Thymus (tissue), 11 donors: ENCODE data around the gene GLRA1. TPM values are rescaled to one million over a fixed set of nuclear protein-coding genes. Genes with fewer than 3 reads are reported as not detected.

ENCODE experiments used
- DNase-seq, 9 donors: peaks; one replicate each; pipeline ENCODE4 v3.0.0-alpha.2; 2013; ENCODE audit warnings: low spot score in 9 of 9, low read depth in 6 of 9, missing footprints in 1 of 9
- H3K27ac ChIP-seq, 2 donors: one replicate each; pipeline ENCODE4 v1.5.1; 2013; ENCODE audit warnings: control low read depth in 1 of 2, low read depth in 1 of 2, low read length in 1 of 2, mild to moderate bottlenecking in 1 of 2, moderate library complexity in 1 of 2
- H3K27me3 ChIP-seq, 2 donors: one replicate each; pipeline ENCODE4 v1.5.1; 2013; ENCODE audit warnings: low read length in 1 of 2; ENCODE audit not compliant: control insufficient read depth in 2 of 2, insufficient read depth in 1 of 2
- H3K36me3 ChIP-seq, 2 donors: one replicate each; pipeline ENCODE4 v1.5.1; 2013; ENCODE audit warnings: low read length in 1 of 2, mild to moderate bottlenecking in 1 of 2, moderate library complexity in 1 of 2; ENCODE audit not compliant: control insufficient read depth in 2 of 2, insufficient read depth in 2 of 2
- H3K4me1 ChIP-seq, 2 donors: one replicate each; pipeline ENCODE4 v1.5.1; 2013; ENCODE audit warnings: low read length in 2 of 2; ENCODE audit not compliant: control insufficient read depth in 2 of 2, insufficient read depth in 2 of 2
- H3K4me3 ChIP-seq, 2 donors: one replicate each; pipeline ENCODE4 v1.5.1; 2013; ENCODE audit warnings: low read length in 2 of 2, control low read depth in 1 of 2, mild to moderate bottlenecking in 1 of 2
- H3K9me3 ChIP-seq, 2 donors: one replicate each; pipeline ENCODE4 v1.5.1; 2013; ENCODE audit warnings: low read length in 1 of 2, mild to moderate bottlenecking in 1 of 2; ENCODE audit not compliant: control insufficient read depth in 2 of 2, insufficient read depth in 1 of 2
- WGBS: extraction: QIAGEN DNeasy Blood & Tissue Kit; methylation state at CpG from one replicate; pipeline ENCODE4 v1.1.7; 2013; 5-methylcytosine and 5-hydroxymethylcytosine counted together
- polyA plus RNA-seq: library from polyadenylated mRNA; stranded (reverse); fragments of 200-250 nt; gene quantifications from one replicate; pipeline ENCODE4 v1.2.3, GENCODE V29; 2013
- total RNA-seq: library from RNA; stranded (reverse); fragments of 120-200 nt; gene quantifications from one replicate; pipeline ENCODE4 v1.2.4, GENCODE V29; 2013
- donor health status: healthy.

GLRA1 gene
- total and polyA plus RNA-seq, 2 donors, result not detected

- whole genome bisulfite sequencing, result 56% methylated on average over 3 of the region's 3 CpGs
- Histone ChIP-seq H3K4me3 (no peak overlapping the region), H3K27ac (no peak overlapping the region), H3K4me1 (no peaks in the 10 kb centered on the region), H3K36me3 (no peaks in the 10 kb centered on the region), H3K27me3 (peaks cover 0 to 10% of the 10 kb centered on the region in 2 donors), H3K9me3 (no peaks in the 10 kb centered on the region)
- DNase-seq, result no peak
Measured at GRCh38 chr5:151926188-151926587, 1.5 kb upstream of the GLRA1 start.

DNA sequence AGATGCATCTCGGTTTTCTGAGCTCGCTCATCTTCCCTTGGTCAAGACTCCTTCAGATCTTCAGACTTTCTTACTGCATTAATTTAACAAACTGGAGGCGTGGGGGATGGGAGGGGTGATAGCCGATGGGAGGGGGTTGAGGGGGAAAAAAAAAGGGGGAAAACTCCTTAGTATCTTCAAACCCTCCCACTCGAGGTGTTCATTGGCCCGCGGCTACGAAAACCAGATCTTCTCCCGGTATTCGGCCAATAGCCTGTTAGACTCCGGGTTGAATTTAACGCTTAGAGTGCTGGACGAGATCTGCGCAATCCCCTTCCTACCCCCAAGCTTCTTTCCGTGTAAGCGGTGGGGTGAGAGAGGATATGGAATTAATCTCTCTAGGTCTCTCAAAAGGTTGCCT, 689 bp upstream of the GLRA1 start:
- H3K27ac ChIP-seq, result no peak overlapping the region
- H3K4me1 ChIP-seq, result no peaks in the 10 kb centered on the region
- H3K27me3 ChIP-seq, result peaks cover 0 to 10% of the 10 kb centered on the region in 2 donors
- no peaks in the 10 kb centered on the region for H3K36me3 ChIP-seq
- WGBS, result 17% methylated on average over 16 of the region's 16 CpGs
- H3K9me3 ChIP-seq, result no peaks in the 10 kb centered on the region
- H3K4me3 ChIP-seq, result no peak overlapping the region
- DNase-seq, result no peak

DNA sequence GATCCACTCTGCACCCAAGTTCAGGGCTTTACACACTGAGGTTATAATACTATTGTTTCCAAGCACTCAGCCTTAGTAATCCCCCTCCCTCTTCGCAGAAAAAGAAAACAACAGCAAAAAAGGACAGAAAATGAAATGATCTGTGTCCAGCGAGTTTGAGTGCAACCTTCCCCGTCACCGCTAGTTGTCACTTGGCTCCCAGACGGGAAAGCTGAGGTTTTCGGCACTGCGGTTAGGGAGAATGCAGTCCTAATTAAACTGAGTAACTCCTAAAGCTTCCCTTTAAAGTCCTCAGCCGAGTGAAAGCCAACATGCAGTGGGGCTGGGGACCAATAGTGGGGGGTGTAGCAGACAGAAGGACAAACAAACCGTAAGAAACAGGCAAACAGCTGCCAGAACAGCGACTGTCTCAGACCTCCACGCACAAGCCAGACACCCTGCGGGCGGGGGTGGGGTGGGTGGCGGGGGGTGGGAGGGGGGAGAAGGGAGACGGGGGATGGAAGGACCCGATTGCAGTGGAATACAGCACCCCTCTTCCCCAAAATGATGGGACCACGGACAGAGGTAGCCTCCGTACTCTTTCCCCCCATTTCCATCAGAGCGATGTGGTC, 680 bp downstream of the GLRA1 start:
- no peak for DNase-seq

DNA sequence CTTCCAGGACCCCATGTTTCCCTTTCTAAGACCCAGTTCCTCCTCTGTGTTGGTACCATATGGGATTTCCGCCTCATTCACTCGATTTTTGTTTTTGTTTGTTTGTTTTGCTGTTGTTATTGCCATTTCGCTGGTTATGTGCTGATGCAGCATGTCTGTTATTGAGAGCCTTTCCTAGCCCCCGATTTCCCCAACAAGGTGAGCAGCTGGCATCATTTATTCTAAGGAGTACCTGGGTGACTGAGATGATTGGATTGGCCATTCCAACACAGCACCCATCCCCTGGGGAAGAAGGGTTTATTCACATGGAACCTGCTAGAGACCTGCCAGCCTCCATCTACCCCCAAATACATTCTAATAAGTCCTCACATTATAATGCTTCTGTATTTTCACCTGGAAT, 2.7 kb downstream of the GLRA1 start:
- Histone ChIP-seq H3K4me3 (no peak overlapping the region), H3K36me3 (no peaks in the 10 kb centered on the region), H3K27ac (no peak overlapping the region), H3K27me3 (peaks cover 0 to 10% of the 10 kb centered on the region in 2 donors), H3K4me1 (no peaks in the 10 kb centered on the region), H3K9me3 (no peaks in the 10 kb centered on the region)
- DNase-seq, result no peak
- WGBS, result 86% methylated on average over 4 of the region's 4 CpGs

More for the DNA sequence above, 680 bp downstream of the GLRA1 start:
- Histone ChIP-seq H3K27me3 (peaks cover 0 to 10% of the 10 kb centered on the region in 2 donors), H3K4me1 (no peaks in the 10 kb centered on the region), H3K4me3 (no peak overlapping the region), H3K27ac (no peak overlapping the region), H3K36me3 (no peaks in the 10 kb centered on the region), H3K9me3 (no peaks in the 10 kb centered on the region)
- WGBS, result 16% methylated on average over 19 of the region's 19 CpGs

GRCh38 chr5:151917904-151918303, 6.7 kb downstream of the GLRA1 start:
- Histone ChIP-seq H3K4me3 (no peak overlapping the region), H3K27ac (no peak overlapping the region), H3K36me3 (no peaks in the 10 kb centered on the region), H3K27me3 (no peaks in the 10 kb centered on the region), H3K9me3 (no peaks in the 10 kb centered on the region), H3K4me1 (no peaks in the 10 kb centered on the region)
- no peak for DNase-seq
- WGBS, result 69% methylated on average over 2 of the region's 2 CpGs

- Histone ChIP-seq H3K9me3 (no peaks in the 10 kb centered on the region), H3K27me3 (no peaks in the 10 kb centered on the region), H3K4me1 (no peaks in the 10 kb centered on the region), H3K36me3 (no peaks in the 10 kb centered on the region), H3K27ac (no peak overlapping the region), H3K4me3 (no peak overlapping the region)
- DNase-seq, result no peak
- WGBS, result 93% methylated on average over 2 of the region's 2 CpGs
Measured at GRCh38 chr5:151913425-151913824, 11.2 kb downstream of the GLRA1 start.

DNA sequence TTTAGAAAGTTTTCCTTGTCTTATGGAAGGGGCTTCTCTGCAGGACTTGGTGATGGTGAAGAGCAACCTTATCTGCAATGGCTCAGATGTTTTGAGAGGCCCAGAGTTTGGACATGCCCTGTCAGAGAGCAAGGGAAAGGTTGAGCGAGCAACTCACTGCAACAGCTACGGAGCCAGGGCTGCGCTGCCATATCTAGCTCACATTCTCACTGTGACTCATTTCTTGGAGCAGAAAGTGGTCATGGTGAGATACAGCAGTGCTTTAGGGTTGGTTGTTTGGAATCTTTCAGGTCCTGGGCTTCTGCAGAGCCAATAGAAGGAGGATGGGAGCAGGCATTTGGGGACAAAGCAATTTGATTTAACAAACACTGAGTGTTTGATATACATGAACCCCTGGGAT, 12.3 kb downstream of the GLRA1 start:
- no peak for DNase-seq
- WGBS, result 82% methylated on average over 3 of the region's 3 CpGs
- H3K27ac ChIP-seq, result no peak overlapping the region
- no peaks in the 10 kb centered on the region for H3K9me3 ChIP-seq
- H3K4me1 ChIP-seq, result no peaks in the 10 kb centered on the region
- H3K36me3 ChIP-seq, result no peaks in the 10 kb centered on the region
- H3K27me3 ChIP-seq, result no peaks in the 10 kb centered on the region
- H3K4me3 ChIP-seq, result no peak overlapping the region

DNA sequence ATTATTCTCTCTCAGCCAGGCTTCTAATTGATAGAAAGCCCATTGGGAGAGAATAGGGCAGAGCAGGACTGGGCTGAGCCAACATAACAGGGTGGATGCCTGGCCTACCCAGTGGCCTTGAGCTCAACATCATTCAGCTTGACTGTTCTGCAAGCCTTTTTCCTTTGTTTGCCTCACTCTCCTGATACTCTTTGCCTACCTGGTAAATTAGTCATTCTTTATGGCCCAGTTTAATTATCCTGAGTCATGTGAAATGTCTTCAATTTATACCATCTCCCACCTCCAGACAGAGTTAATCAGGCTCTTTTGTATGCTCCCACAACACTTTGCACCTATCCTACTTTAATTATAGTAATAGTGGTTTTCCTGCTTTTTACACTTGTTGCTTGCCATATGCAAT, 13.6 kb downstream of the GLRA1 start:
- no peaks in the 10 kb centered on the region for H3K36me3 ChIP-seq
- H3K4me3 ChIP-seq, result no peak overlapping the region

DNA sequence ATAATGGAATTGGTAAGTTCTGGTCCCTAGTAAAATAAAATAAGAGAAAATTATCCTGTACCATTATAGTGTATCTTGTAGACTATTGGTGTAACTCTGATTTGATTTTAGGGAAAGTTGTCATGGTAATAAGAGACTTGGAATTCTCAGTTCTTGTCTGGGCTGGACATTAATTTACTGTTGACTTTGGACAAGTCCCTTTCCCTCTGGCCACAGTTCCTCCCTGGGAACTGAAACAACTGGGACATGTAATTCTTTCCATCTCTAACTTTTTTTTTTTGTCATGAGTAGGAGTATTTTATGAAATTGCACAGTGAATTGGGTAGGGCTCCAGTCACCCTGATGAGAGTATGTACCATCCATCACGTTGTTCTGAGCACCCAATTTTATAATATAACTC, 15.0 kb downstream of the GLRA1 start:
- H3K27ac ChIP-seq, result no peak overlapping the region
- no peaks in the 10 kb centered on the region for H3K4me1 ChIP-seq
- WGBS, result 61% methylated on average over 1 of the region's 1 CpG
- no peaks in the 10 kb centered on the region for H3K36me3 ChIP-seq
- no peak for DNase-seq
- no peak overlapping the region for H3K4me3 ChIP-seq
- H3K9me3 ChIP-seq, result no peaks in the 10 kb centered on the region
- H3K27me3 ChIP-seq, result no peaks in the 10 kb centered on the region

More for the DNA sequence above, 13.6 kb downstream of the GLRA1 start:
- DNase-seq, result no peak
- no peaks in the 10 kb centered on the region for H3K27me3 ChIP-seq
- H3K4me1 ChIP-seq, result no peaks in the 10 kb centered on the region
- H3K9me3 ChIP-seq, result no peaks in the 10 kb centered on the region
- H3K27ac ChIP-seq, result no peak overlapping the region

DNA sequence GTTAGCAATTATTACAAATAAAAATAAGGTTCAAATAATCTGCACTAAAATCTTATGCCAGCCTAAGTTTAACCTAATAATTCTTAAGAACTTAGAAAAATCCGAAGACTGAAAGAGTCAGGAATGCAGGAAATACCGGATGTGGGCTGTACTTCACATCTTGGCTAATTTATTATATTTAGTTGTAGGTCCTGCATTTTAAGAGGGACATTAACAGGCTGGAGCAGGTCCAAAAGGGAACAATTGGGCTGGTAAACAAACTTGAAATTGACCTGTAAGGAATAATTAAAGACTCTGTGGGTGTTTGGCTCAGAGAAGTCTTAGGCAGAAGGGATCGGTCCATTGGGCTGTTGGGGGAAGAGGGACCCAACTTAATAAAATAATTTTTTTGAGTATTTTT, 18.4 kb downstream of the GLRA1 start:
- H3K4me3 ChIP-seq, result no peak overlapping the region
- 76% methylated on average over 3 of the region's 3 CpGs for WGBS

More for the DNA sequence above, 18.4 kb downstream of the GLRA1 start:
- Histone ChIP-seq H3K4me1 (no peaks in the 10 kb centered on the region), H3K9me3 (no peaks in the 10 kb centered on the region), H3K36me3 (no peaks in the 10 kb centered on the region), H3K27me3 (no peaks in the 10 kb centered on the region), H3K27ac (no peak overlapping the region)
- DNase-seq, result no peak
